Measurements from ENCODE around the gene POLA2. TPM values are rescaled to one million over a fixed set of nuclear protein-coding genes. Genes with fewer than 3 reads are reported as not detected.

Gene POLA2, protein sequence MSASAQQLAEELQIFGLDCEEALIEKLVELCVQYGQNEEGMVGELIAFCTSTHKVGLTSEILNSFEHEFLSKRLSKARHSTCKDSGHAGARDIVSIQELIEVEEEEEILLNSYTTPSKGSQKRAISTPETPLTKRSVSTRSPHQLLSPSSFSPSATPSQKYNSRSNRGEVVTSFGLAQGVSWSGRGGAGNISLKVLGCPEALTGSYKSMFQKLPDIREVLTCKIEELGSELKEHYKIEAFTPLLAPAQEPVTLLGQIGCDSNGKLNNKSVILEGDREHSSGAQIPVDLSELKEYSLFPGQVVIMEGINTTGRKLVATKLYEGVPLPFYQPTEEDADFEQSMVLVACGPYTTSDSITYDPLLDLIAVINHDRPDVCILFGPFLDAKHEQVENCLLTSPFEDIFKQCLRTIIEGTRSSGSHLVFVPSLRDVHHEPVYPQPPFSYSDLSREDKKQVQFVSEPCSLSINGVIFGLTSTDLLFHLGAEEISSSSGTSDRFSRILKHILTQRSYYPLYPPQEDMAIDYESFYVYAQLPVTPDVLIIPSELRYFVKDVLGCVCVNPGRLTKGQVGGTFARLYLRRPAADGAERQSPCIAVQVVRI
- total RNA-seq (10 to 100 TPM; 13.4 to 51.6 (median 27.8) TPM), polyA plus RNA-seq (10 to 100 TPM in 1 of 2 donors, 1 to 10 TPM in 1; 9.0 to 12.9 TPM), total RNA-seq (5.1 reads per million, percentile 24 among the genes with 10 or more reads in this experiment)

GRCh38 chr11:65261591-65262380 lies at the start of gene POLA2:
TSS of gene POLA2 (plus strand) at chr11:65261962. CDS start at chr11:65262293, 331 bp downstream.
- Mint-ChIP-seq H3K4me1 (peaks cover 20 to 62% (median 50%) of the 10 kb centered on the region in 7 donors), H3K27ac (peak within 1 kb of the TSS; percentile 91 to 98 (median 97)), H3K9me3 (peaks cover 0 to 5% (median 0%) of the 10 kb centered on the region in 11 donors), H3K36me3 (peaks cover 0 to 17% (median 5%) of the 10 kb centered on the region in 5 donors), H3K4me3 (peak within 1 kb of the TSS; percentile 83 to 95 (median 92)), H3K27me3 (peaks cover 0 to 2% (median 0%) of the 10 kb centered on the region in 5 donors)
- Histone ChIP-seq H3K9me3 (ENCODE audit: control insufficient read depth in 2 of 3, low read length in 3 of 3) (no peaks in the 10 kb centered on the region), H3K27me3 (ENCODE audit: control insufficient read depth in 2 of 2, insufficient read depth in 2 of 2, low read length in 2 of 2) (no peaks in the 10 kb centered on the region), H3K4me1 (ENCODE audit: control insufficient read depth in 2 of 2, insufficient read depth in 2 of 2, low read length in 2 of 2) (peaks cover 9 to 18% of the 10 kb centered on the region in 2 donors), H3K4me3 (ENCODE audit: low read length) (peak within 1 kb of the TSS; percentile 88), H3K27ac (ENCODE audit: low read depth, low read length) (peak within 1 kb of the TSS; percentile 88), H3K36me3 (ENCODE audit: control insufficient read depth in 2 of 3, insufficient read depth in 3 of 3, low read length in 3 of 3) (peaks cover 0 to 4% (median 3%) of the 10 kb centered on the region in 3 experiments)
- ChIA-PET CTCF (interaction anchor here (0.6 to 1.4 kb wide), 3 partner anchors 53 to 416 kb away, joined by 3 to 6 read pairs (median 5); partner anchors contain the start of gene CDC42EP2), POLR2A (interaction anchor here (0.6 to 2.2 kb wide), 20 partner anchors 9 to 353 kb away, joined by 3 to 14 read pairs (median 4); partner anchors contain the start of genes CAPN1, CDC42EP2, DPF2 and FAU)
- ATAC-seq (peak; percentile 96), DNase-seq (peak; percentile 94 to 99 (median 98))
- intact Hi-C loops (cut with micrococcal nuclease) = loop anchor here (1.0 to 10.0 kb wide), 9 partner anchors 53 to 1003 kb away; partner anchors contain the start of genes CDC42EP2 (in 1 of the 2), ESRRA (in 1 of the 2), FAU (in 1 of the 2) and MRPL49 (in 1 of the 2)

GRCh38 chr11:65212226-65212801 lies 49.4 kb upstream of the POLA2 start:
- intact Hi-C loops (cut with micrococcal nuclease) = no loop called here
- peaks cover 13 to 36% (median 24%) of the 10 kb centered on the region in 7 donors for H3K4me1 Mint-ChIP-seq
- Histone ChIP-seq H3K4me1 (ENCODE audit: control insufficient read depth in 2 of 2, insufficient read depth in 2 of 2, low read length in 2 of 2) (peaks cover 7 to 8% of the 10 kb centered on the region in 2 donors), H3K9me3 (ENCODE audit: control insufficient read depth in 2 of 3, low read length in 3 of 3) (no peaks in the 10 kb centered on the region), H3K36me3 (ENCODE audit: control insufficient read depth in 2 of 3, insufficient read depth in 3 of 3, low read length in 3 of 3) (peaks cover 0 to 46% (median 14%) of the 10 kb centered on the region in 3 experiments), H3K27ac (ENCODE audit: low read depth, low read length) (no peak overlapping the region), H3K4me3 (ENCODE audit: low read length) (no peak overlapping the region), H3K27me3 (ENCODE audit: control insufficient read depth in 2 of 2, insufficient read depth in 2 of 2, low read length in 2 of 2) (no peaks in the 10 kb centered on the region)
- ATAC-seq = no peak
- H3K27ac Mint-ChIP-seq = peak overlapping the region in 2 of 9 donors; percentile 13 to 32
- H3K36me3 Mint-ChIP-seq = peaks cover 4 to 11% (median 7%) of the 10 kb centered on the region in 5 donors
- POLR2A ChIA-PET = interaction anchor here (0.6 to 2.0 kb wide), 2 partner anchors 77 to 219 kb away, joined by 3 to 5 read pairs; no protein-coding TSS in a partner anchor
- DNase-seq = no peak
- H3K9me3 Mint-ChIP-seq = peaks cover 0 to 2% (median 0%) of the 10 kb centered on the region in 11 donors
- H3K27me3 Mint-ChIP-seq = no peaks in the 10 kb centered on the region
- no peak overlapping the region for H3K4me3 Mint-ChIP-seq
- CTCF ChIA-PET = interaction anchor here (1.3 kb wide), 1 partner anchor 117 kb away, joined by 3 read pairs; no protein-coding TSS in a partner anchor

GRCh38 chr11:65213322-65214211 lies 48.2 kb upstream of the POLA2 start:
- H3K4me3 Mint-ChIP-seq = peak overlapping the region in 5 of 10 donors; percentile 8 to 52 (median 29)

GRCh38 chr11:65214212-65214845 lies 47.4 kb upstream of the POLA2 start:
- Histone ChIP-seq H3K36me3 (ENCODE audit: control insufficient read depth in 2 of 3, insufficient read depth in 3 of 3, low read length in 3 of 3) (peaks cover 0 to 29% (median 11%) of the 10 kb centered on the region in 3 experiments), H3K27me3 (ENCODE audit: control insufficient read depth in 2 of 2, insufficient read depth in 2 of 2, low read length in 2 of 2) (no peaks in the 10 kb centered on the region), H3K4me1 (ENCODE audit: control insufficient read depth in 2 of 2, insufficient read depth in 2 of 2, low read length in 2 of 2) (peaks cover 7 to 8% of the 10 kb centered on the region in 2 donors), H3K9me3 (ENCODE audit: control insufficient read depth in 2 of 3, low read length in 3 of 3) (no peaks in the 10 kb centered on the region), H3K27ac (ENCODE audit: low read depth, low read length) (no peak overlapping the region), H3K4me3 (ENCODE audit: low read length) (no peak overlapping the region)
- DNase-seq (no peak), ATAC-seq (no peak)
- Mint-ChIP-seq H3K4me1 (peaks cover 11 to 33% (median 19%) of the 10 kb centered on the region in 7 donors), H3K27ac (peak overlapping the region in 4 of 9 donors; percentile 46 to 76 (median 58)), H3K36me3 (peaks cover 0 to 5% (median 2%) of the 10 kb centered on the region in 5 donors), H3K4me3 (peak overlapping the region in 6 of 10 donors; percentile 13 to 63 (median 32)), H3K9me3 (peaks cover 0 to 2% (median 0%) of the 10 kb centered on the region in 11 donors), H3K27me3 (no peaks in the 10 kb centered on the region)
- CTCF ChIA-PET = no interaction called here
- POLR2A ChIA-PET = no interaction called here
- intact Hi-C loops (cut with micrococcal nuclease) = no loop called here

More at GRCh38 chr11:65213322-65214211, 48.2 kb upstream of the POLA2 start:
- Histone ChIP-seq H3K27me3 (ENCODE audit: control insufficient read depth in 2 of 2, insufficient read depth in 2 of 2, low read length in 2 of 2) (no peaks in the 10 kb centered on the region), H3K9me3 (ENCODE audit: control insufficient read depth in 2 of 3, low read length in 3 of 3) (no peaks in the 10 kb centered on the region), H3K4me1 (ENCODE audit: control insufficient read depth in 2 of 2, insufficient read depth in 2 of 2, low read length in 2 of 2) (peaks cover 7 to 8% of the 10 kb centered on the region in 2 donors), H3K36me3 (ENCODE audit: control insufficient read depth in 2 of 3, insufficient read depth in 3 of 3, low read length in 3 of 3) (peaks cover 0 to 37% (median 14%) of the 10 kb centered on the region in 3 experiments), H3K4me3 (ENCODE audit: low read length) (no peak overlapping the region), H3K27ac (ENCODE audit: low read depth, low read length) (no peak overlapping the region)
- peaks cover 13 to 36% (median 23%) of the 10 kb centered on the region in 7 donors for H3K4me1 Mint-ChIP-seq
- H3K36me3 Mint-ChIP-seq = peaks cover 4 to 11% (median 7%) of the 10 kb centered on the region in 5 donors
- ChIA-PET POLR2A (interaction anchor here (2.0 kb wide), 1 partner anchor 78 kb away, joined by 5 read pairs; no protein-coding TSS in a partner anchor), CTCF (no interaction called here)
- no peaks in the 10 kb centered on the region for H3K27me3 Mint-ChIP-seq
- peak; percentile 62 for ATAC-seq
- intact Hi-C loops (cut with micrococcal nuclease) = no loop called here
- peak overlapping the region in 5 of 9 donors; percentile 1 to 67 (median 46) for H3K27ac Mint-ChIP-seq
- peaks cover 0 to 2% (median 0%) of the 10 kb centered on the region in 11 donors for H3K9me3 Mint-ChIP-seq
- DNase-seq = peak in 2 of 9 donors; percentile 9 to 19

Data from naive thymus-derived CD4-positive, alpha-beta T cell (primary cell).